Brain pericyte (primary cell): ENCODE measurements around the gene FBXO45.
"Not testable (repeated sequence)": the region's sequence is repeated elsewhere in the genome, so short reads cannot be mapped to it uniquely, and the experiment has no call there.

Experiments used
- DNase-seq: peaks from one replicate; pipeline ENCODE4 v3.0.0-alpha.2; 2012; ENCODE audit warnings: low read depth, low spot score

Gene FBXO45

DNA sequence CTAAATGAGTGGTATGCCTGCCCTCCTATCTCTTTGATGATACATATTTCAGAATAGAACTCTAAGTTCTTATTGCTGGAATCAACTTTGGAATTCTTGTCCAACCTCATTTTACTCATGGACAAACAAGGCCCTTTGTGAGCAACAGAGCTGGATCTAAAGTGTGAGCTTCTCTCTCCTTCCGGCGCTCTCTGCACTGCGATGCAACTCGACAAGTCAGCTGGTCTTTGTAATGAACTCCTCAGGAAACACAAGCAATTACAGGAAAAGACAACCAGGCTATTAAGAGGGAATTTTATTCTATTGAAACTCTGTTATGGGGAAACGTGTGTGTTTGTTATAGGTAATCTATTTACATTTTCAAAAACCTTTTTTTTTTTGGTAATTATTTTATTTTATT lies 50.8 kb downstream of the FBXO45 start:
- no peak for DNase-seq

DNA sequence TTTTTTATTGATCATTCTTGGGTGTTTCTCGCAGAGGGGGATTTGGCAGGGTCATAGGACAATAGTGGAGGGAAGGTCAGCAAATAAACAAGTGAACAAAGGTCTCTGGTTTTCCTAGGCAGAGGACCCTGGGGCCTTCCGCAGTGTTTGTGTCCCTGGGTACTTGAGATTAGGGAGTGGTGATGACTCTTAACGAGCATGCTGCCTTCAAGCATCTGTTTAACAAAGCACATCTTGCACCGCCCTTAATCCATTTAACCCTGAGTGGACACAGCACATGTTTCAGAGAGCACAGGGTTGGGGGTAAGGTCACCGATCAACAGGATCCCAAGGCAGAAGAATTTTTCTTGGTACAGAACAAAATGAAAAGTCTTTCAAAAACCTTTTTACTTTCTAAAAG lies 51.2 kb downstream of the FBXO45 start:
- not testable (repeated sequence) for DNase-seq

DNA sequence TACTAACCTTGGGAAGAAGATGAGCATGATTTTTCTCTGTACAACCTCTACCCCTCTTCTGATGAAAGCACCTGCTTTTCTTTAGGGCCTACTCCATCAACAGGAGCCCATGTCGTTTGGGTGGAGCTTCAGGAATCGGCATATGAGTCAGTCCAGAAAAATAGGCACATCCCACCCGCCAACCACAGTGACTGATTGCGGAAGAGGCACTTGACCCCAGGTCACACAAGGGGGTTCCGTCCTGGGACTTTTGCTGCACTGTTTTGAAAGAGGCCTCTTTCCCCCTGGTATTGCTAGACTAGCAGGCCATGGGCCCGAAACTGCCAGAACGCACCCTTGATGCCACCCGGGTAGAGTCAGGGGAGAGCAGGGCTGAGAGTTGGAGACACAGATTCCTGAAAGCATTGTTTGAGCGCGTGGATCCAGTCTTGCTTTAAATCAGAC lies 51.7 kb downstream of the FBXO45 start:
- DNase-seq: no peak

DNA sequence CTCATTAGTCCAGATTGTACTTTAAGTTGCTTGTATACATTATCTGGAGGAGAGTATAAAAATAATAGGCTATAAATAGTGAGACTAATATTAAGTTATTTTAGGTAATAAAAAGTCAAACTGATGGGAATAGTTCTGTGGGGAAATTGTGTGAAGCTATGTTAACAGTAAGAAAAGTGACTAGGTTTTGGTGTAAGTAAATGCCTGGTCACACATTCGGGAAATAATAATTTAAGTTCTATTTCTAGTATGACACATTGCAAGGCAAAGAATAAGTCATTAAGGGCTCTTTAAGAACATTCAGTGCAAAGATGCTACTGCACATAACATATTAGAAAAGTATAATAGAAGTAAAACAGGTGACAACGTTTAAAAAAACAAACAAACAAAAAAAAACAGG lies 52.2 kb downstream of the FBXO45 start:
- DNase-seq: no peak

DNA sequence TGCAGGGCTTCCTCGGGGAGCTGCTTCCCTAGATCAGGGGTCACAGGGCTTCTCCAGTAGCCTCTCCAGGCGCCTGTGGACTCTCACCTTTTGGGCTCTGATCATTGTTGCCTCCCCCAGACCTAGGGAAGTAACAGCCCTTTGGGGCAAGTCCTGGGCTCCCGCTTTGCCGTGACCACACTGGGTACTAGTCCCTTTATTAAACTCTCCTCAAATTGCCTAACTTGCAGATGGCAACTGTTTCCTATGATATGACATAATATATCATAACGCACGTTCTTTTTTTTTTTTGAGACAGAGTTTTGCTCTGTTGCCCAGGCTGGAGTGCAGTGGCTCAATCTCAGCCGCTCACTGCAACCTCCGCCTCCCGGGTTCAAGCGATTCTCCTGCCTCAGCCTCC lies 53.2 kb downstream of the FBXO45 start:
- DNase-seq: no peak

DNA sequence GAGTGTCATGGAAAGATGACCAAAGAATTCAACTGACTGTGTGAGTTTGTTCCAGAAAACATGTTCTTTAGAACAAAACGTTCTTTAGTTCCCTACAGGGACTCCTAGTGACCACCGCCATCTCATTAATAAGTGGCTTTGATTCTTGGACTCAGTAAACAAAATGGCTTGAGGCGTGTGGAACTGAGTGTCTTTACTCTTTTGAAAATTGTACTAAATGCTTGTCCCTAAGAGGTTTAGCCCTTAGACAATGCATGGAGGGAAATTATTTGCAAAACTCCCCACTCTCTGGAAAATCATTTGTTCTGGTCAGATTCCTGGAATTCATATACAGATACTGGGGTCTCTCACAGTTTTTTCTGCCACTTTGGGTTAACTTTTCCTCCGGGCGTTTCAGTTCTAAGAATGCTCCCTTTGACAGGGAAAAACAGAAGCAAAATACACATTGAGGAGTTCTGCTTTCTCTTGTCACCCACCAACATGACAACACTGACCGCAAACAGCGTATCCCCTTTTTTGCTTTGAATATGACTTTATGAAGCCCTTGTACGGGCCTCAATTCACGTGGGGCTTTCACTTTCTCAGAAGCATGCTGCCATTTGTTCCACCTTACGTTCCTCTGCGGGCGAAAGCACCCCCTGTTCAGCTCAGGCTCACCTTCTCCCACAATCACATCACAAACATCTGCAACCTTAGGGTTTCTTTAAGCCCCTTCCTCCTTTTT lies 55.8 kb downstream of the FBXO45 start:
- no peak for DNase-seq

DNA sequence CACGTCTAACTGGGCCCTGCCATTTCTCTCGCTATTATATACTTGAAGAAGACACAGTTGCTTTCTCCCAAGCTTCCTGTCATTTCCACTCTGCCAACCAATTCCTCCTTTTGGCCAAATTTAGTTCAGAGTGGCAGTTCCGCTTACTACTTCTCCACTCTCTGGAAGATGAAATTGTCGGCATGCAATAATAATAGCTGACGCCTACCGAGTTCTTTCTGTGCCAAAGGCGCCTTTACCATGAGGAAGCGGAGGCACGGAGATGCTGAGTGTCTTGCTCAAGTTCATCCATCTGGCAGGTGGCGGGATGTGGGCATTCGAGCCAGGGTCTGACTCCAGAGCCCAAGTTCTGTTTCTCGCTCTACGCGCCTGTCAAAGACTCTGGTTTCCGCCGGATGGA lies 56.4 kb downstream of the FBXO45 start:
- no peak for DNase-seq

DNA sequence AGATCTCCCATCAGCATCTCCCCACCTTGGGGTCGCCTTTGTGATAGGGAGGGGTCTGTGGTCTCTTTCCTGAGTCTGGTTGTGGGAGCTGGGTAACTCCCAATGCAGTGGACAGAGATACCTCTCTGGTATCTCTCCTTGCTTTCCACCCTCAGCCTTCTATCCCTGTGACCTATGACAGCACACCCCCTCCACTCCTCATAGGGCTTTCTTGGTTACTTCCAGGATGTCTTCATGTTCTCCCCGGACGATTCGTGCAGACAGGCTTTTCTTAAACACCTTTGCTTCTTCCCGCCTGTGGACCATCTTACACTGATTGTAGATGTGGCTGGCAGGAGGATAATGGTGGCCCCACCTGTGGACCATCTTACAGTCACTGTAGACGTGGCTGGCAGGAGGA lies 56.9 kb downstream of the FBXO45 start:
- no peak for DNase-seq

DNA sequence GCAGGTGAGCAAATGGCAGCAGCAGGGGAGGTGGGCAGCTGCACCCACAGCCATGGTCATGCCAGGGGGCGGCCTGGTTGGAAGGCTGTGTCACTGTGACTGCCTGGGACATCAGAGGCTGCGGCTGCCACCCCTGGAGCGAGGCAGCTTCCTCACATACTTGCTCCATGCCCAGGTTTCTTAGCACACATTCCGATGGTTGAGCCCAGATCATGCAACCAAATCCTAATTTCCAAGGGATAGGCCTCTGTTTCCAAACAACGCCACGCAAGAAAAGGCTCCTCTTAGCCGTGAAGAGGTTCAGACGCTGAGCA lies 59.4 kb downstream of the FBXO45 start:
- DNase-seq: no peak

DNA sequence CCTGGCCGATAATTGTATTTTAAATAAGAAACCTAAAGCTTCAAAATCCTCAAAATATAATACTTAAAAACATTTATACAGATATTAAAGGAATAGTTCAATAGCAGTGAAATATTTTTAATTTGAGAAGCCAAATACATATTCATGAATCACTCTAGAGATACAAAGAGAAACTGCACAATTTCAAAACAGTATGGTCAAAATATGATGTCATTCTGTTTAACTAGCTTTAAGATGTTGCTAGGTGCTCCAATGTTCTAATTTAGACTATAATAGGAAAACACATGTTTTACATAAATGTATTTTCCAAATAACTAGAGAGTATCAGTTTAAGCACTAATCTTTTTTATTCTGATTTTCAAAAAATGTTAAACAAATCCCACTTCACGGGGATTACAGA lies 60.8 kb downstream of the FBXO45 start:
- DNase-seq: no peak

DNA sequence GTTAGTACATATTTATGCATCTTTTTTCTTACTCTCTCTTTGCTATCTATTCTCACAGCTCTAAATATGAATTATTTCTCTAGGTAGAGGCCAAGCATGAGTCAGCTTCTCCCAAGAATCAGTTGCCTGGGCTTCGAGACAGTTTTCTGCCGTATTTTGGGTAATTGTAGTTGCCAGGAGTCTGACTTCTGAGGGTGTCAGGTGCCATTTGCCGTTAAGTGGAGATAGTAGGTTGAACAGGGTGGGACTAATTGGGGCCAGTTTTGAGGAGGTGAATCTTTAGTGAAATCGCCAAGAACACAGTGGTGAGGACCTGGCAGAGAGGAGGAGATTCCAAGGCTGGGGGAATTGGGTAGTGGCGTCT lies 63.2 kb downstream of the FBXO45 start:
- no peak for DNase-seq

DNA sequence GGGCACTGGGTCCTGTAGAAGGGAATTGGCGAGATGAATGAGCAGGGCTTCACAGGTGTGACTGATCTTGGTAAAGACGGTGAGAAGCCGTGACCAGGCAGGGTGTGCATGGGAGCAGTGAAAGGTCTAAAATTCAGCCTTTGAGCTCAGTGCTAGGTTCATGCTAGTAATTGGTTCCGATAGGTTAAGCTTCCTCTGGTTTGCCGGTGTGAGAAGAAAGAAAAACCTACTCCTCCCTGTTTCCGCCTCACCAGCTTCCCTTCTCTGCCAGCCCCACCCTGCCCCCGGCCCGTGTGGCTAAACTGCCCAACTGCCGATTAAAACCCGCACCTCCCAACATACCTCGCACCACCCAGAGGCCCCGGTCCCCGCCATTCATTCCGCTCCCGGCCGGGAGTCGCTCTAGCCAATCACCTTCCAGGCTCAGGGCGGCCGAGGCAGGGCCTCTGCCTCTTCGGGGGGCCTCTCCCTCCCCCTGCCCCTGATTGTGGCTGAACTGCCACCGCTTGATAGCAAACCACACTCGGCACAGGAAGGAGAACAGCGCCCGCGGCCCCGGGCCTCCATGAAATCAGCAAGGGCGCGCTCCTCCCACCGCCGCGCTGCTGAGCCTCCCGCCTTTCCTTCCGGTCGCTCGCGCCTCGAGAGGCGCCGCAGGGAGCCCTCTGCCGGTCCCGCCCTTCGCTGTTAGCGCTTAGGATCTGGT lies 63.7 kb downstream of the FBXO45 start:
- no peak for DNase-seq

DNA sequence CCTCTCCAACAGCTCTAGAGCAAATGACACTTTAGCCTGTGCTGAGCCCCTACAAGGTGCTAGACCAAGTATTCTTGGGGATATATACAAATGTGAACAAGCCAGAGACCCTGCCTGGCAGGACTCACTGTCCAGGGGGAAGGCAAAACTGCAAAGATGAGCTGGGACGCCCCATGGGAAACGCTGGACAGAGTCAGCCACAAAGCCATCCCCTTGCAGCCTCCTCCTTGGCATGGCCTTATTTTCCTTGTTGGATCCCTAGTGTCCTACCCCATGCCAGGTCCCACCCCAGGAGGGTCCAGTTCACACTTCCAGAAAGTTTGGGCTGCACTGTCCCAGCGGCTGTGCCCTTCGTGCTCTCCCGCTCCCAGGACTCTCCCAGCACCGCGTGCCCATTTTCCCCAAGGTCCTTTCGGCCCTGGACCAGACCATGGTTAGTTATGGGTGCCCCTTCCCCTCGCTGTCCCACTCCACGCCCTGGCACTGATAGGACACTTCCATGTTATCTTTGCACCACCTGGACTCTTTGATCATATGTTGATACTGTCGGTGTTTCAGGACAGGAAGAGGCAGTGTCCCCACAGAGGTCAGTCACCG lies 65.2 kb downstream of the FBXO45 start:
- DNase-seq: no peak

DNA sequence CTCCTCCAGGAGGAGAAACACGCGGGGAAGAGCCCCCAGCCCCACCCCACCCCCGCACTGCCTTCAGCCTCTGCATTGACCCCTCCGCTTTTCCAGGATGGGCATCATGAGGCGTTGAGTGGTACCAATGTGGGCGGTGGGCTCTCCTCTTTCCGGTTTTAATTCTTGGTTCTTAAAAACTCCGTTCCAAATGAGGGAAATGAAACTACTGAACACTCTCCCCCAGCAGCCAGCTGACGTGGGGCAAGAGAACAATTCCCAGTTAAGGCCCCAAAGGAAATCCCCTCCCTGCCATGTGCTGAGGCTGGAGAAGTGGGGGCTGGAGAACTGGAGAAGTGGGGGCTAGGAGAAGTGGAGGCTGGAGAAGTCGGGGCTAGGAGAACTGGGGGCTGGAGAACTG lies 65.8 kb downstream of the FBXO45 start:
- no peak for DNase-seq

DNA sequence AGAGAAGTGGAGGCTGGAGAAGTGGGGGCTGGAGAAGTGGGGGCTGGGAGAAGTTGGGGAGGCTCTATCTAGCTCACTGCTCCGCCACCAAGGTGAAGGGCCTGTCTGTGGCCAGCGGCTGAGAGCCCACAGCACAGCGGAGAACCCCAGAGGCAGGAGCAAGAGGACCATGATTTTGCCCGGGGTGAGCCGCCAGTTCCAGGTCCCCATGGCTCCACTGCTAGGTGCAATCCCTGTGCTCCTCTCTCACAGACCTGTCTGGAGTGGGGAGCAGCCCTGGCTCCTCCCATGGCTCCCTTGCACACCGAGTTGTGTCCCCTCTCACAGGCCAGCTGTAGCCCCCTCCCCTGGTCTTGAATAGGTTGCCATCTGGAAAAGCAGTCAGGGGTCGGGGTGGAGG lies 66.4 kb downstream of the FBXO45 start:
- no peak for DNase-seq

DNA sequence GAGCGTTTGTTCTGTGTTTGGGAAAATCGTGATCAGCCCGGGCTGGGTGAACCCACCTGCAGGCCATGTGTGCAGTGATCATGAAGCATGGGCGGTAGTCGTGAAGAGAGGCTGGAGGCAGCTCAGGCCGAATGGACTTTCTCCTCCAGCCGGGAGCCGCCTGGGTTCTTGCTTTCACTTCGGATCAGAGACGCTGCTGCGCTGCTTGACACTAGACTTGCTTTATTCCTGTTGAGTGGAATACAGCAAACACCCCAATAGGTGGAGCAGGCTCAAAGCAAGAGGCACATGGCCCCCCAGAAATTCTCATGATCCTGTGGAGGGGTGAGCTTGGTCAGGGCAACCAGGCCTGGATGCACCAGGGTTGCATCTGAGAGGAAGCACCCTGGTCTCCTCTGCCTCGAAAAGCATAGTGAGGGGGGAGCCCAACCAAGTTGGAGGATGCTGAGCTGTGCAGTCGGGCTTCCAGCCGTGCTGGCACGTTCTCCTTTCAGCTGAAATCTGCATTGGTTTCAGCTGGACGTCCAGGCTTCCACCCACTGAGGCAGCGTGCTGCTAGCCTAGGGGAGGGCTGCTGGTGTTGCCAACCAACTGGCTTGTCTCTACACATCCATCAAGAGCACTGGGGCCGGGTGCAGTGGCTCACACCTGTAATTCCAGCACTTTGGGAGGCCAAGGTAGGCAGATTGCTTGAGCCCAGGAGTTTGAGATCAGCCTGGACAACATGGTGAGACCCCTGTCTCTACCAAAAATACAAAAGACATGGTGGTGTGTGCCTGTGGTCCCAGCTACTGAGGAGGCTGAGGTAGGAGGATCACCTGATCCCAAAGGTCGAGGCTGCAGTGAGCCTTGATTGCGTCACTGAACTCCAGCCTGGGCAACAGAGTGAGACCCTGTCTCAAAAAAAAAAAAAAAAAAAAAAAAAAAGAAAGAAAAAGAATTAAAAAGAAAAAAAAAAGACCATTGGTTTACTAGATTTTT lies 68.2 kb downstream of the FBXO45 start:
- no peak for DNase-seq

DNA sequence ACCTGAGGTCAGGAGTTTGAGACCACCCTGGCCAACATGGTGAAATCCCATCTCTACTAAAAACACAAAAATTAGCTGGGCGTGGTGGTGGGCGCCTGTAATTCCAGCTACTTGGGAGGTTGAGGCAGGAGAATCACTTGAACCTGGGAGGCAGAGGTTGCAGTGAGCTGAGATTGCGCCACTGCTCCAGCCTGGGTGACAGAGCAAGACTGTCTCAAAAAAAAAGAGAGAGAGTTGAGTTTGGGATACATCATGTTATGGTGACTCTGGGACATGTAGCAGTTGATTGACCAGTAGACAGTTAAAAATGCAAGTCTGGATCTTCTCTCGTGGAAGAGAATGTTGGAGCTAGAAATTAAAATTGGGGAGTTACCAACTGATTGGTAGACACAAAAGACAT lies 69.5 kb downstream of the FBXO45 start:
- not testable (repeated sequence) for DNase-seq
